H1 (cell line): ENCODE data around the gene PQBP1. TPM values are rescaled to one million over a fixed set of nuclear protein-coding genes. Genes with fewer than 3 reads are reported as not detected.

Source experiments
- CTCF ChIA-PET: fragments of 300-600 bp; sonication (Branson Sonifier 250); formaldehyde crosslinking; loops from one replicate; lab custom pipeline; 2021; ENCODE audit not compliant: partially characterized antibody; lab: Charles Lee
- POLR2A ChIA-PET: fragments of 300-600 bp; sonication (Branson Sonifier 250); formaldehyde crosslinking; loops from one replicate; lab custom pipeline; 2021; ENCODE audit warnings: inconsistent platforms; ENCODE audit not compliant: partially characterized antibody; lab: Charles Lee
- DNase-seq, 2 experiments: peaks; one replicate each; pipeline versions ENCODE4 v3.0.0 to v3.0.0-alpha.2; 2010 to 2022; ENCODE audit warnings: low spot score in 2 of 2, low read depth in 1 of 2, mixed read lengths in 1 of 2
- FAIRE-seq: peaks from 2 replicates; lab custom pipeline; 2011; peaks lifted over from hg19 to GRCh38; lab: Jason Lieb, UNC
- H2AFZ ChIP-seq: 2 replicates; pipeline ENCODE4 v1.8.1; 2012; ENCODE audit warnings: low read length, inconsistent platforms
- H2AK5ac ChIP-seq: 2 replicates; pipeline ENCODE4 v1.6.1; 2013; ENCODE audit warnings: low read depth, low read length
- H2BK120ac ChIP-seq: replicated peaks from 2 replicates; pipeline ENCODE3; 2013; ENCODE audit warnings: low read depth, low read length, inconsistent platforms
- H2BK12ac ChIP-seq: 2 replicates; pipeline ENCODE4 v1.6.1; 2013; ENCODE audit warnings: low read depth, low read length
- H2BK15ac ChIP-seq: 2 replicates; pipeline ENCODE4 v1.6.1; 2013; ENCODE audit warnings: low read length
- H2BK20ac ChIP-seq: 2 replicates; pipeline ENCODE4 v1.6.1; 2013; ENCODE audit warnings: low read length
- H2BK5ac ChIP-seq: 2 replicates; pipeline ENCODE4 v1.6.1; 2013; ENCODE audit warnings: low read depth, low read length
- H3K14ac ChIP-seq: 2 replicates; pipeline ENCODE4 v1.6.1; 2013; ENCODE audit warnings: inconsistent platforms; ENCODE audit not compliant: insufficient read length
- H3K18ac ChIP-seq: 2 replicates; pipeline ENCODE4 v1.6.1; 2013; ENCODE audit warnings: low read length; ENCODE audit errors: extremely low read depth
- H3K23ac ChIP-seq: 2 replicates; pipeline ENCODE4 v1.6.1; 2013; ENCODE audit warnings: inconsistent platforms; ENCODE audit not compliant: insufficient read length
- H3K23me2 ChIP-seq: 2 replicates; pipeline ENCODE4 v1.6.1; 2013; ENCODE audit warnings: low read depth, low read length
- H3K27ac ChIP-seq: 2 replicates; pipeline ENCODE4 v1.6.1; 2011; ENCODE audit warnings: low read depth, low read length, inconsistent platforms
- H3K27me3 ChIP-seq, 4 experiments: replicated peaks in 1 of 4; 1 replicate in 1 of 4; 2 replicates in 3 of 4; pipeline versions ENCODE4 v1.6.1 to v1.8.1; 2011 to 2013; ENCODE audit warnings: low read length in 3 of 4, mild to moderate bottlenecking in 3 of 4, inconsistent platforms in 2 of 4, mixed read lengths in 2 of 4, moderate library complexity in 1 of 4; ENCODE audit not compliant: control insufficient read depth in 3 of 4, insufficient read depth in 3 of 4; ENCODE audit errors: extremely low read depth in 1 of 4
- H3K36me3 ChIP-seq, 4 experiments: 2 replicates each; pipeline versions ENCODE4 v1.6.1 to v1.8.1; 2011 to 2013; ENCODE audit warnings: mild to moderate bottlenecking in 4 of 4, low read length in 3 of 4, moderate library complexity in 2 of 4, control low read depth in 1 of 4, inconsistent platforms in 1 of 4; ENCODE audit not compliant: insufficient read depth in 4 of 4, control insufficient read depth in 2 of 4
- H3K4ac ChIP-seq: replicated peaks from 2 replicates; pipeline ENCODE3; 2013; ENCODE audit warnings: low read length, low read depth, mixed read lengths, inconsistent platforms; ENCODE audit not compliant: insufficient read length
- H3K4me1 ChIP-seq, 4 experiments: replicated peaks in 1 of 4; 1 replicate in 1 of 4; 2 replicates in 3 of 4; pipeline versions ENCODE4 v1.6.1 to v1.8.1; 2011 to 2013; ENCODE audit warnings: low read length in 3 of 4, inconsistent platforms in 2 of 4, mixed read lengths in 1 of 4; ENCODE audit not compliant: insufficient read depth in 4 of 4, control insufficient read depth in 3 of 4
- H3K4me2 ChIP-seq, 2 experiments: 2 replicates each; pipeline versions ENCODE4 v1.6.1 to v1.8.1; 2011 to 2013; ENCODE audit warnings: low read depth in 2 of 2, low read length in 2 of 2, control low read depth in 1 of 2, inconsistent platforms in 1 of 2, mild to moderate bottlenecking in 1 of 2; ENCODE audit not compliant: insufficient read depth in 1 of 2
- H3K4me3 ChIP-seq, 4 experiments: fragments of 200-600, 300-600 bp in 1 of 4; sonication (generic), shearing (Covaris generic), sonication (Bioruptor Twin) in 1 of 4; 2 replicates each; pipeline versions ENCODE4 v1.5.1 to v1.8.1; 2011 to 2016; ENCODE audit warnings: low read length in 4 of 4, low read depth in 3 of 4, control low read depth in 2 of 4, inconsistent platforms in 2 of 4, mild to moderate bottlenecking in 2 of 4, mixed read lengths in 1 of 4, moderate library complexity in 1 of 4; ENCODE audit not compliant: insufficient read depth in 2 of 4; ENCODE audit errors: extremely low read depth in 1 of 4
- H3K56ac ChIP-seq: replicated peaks from 2 replicates; pipeline ENCODE3; 2013; ENCODE audit warnings: low read depth, mild to moderate bottlenecking, mixed read lengths, low read length, inconsistent platforms; ENCODE audit not compliant: insufficient read length
- H3K79me1 ChIP-seq: 2 replicates; pipeline ENCODE4 v1.6.1; 2013; ENCODE audit warnings: low read depth, low read length, control low read depth
- H3K79me2 ChIP-seq, 2 experiments: 2 replicates each; pipeline versions ENCODE4 v1.6.1 to v1.8.1; 2012 to 2013; ENCODE audit warnings: low read length in 2 of 2, mild to moderate bottlenecking in 2 of 2, inconsistent platforms in 1 of 2; ENCODE audit not compliant: insufficient read depth in 2 of 2, control insufficient read depth in 1 of 2
- H3K9ac ChIP-seq, 4 experiments: replicated peaks in 1 of 4; 1 replicate in 1 of 4; 2 replicates in 3 of 4; pipeline versions ENCODE4 v1.6.1 to v1.8.1; 2011 to 2013; ENCODE audit warnings: low read depth in 3 of 4, low read length in 3 of 4, control low read depth in 2 of 4, mild to moderate bottlenecking in 2 of 4, moderate library complexity in 2 of 4, inconsistent platforms in 1 of 4; ENCODE audit errors: extremely low read depth in 1 of 4
- H3K9me3 ChIP-seq, 2 experiments: 2 replicates each; pipeline versions ENCODE4 v1.6.1 to v1.8.1; 2012 to 2013; ENCODE audit warnings: mild to moderate bottlenecking in 2 of 2, moderate library complexity in 2 of 2, control low read depth in 1 of 2, inconsistent platforms in 1 of 2, low read depth in 1 of 2, low read length in 1 of 2, mixed read lengths in 1 of 2; ENCODE audit not compliant: insufficient read depth in 2 of 2
- H4K20me1 ChIP-seq, 2 experiments: replicated peaks in 1 of 2; 2 replicates each; pipeline versions ENCODE3 to v1.8.1; 2011 to 2013; ENCODE audit warnings: inconsistent platforms in 2 of 2, low read length in 2 of 2, mild to moderate bottlenecking in 1 of 2; ENCODE audit not compliant: insufficient read depth in 2 of 2, control insufficient read depth in 1 of 2
- H4K5ac ChIP-seq: 2 replicates; pipeline ENCODE4 v1.6.1; 2013; ENCODE audit warnings: low read length, low read depth, mixed read lengths, inconsistent platforms; ENCODE audit not compliant: insufficient read length
- H4K8ac ChIP-seq: 2 replicates; pipeline ENCODE4 v1.8.0; 2013; ENCODE audit warnings: mild to moderate bottlenecking, moderate library complexity, low read length, inconsistent platforms; ENCODE audit not compliant: insufficient read depth; ENCODE audit errors: extremely low read depth
- H4K91ac ChIP-seq: replicated peaks from 2 replicates; pipeline ENCODE3; 2013; ENCODE audit warnings: low read length, mixed read lengths, inconsistent platforms; ENCODE audit not compliant: insufficient read length
- WGBS, 2 experiments: shearing (Covaris generic) in 1 of 2; methylation state at CpG; one replicate each; pipeline versions ENCODE4 v1.1.6 to v1.1.7; 2013 to 2015; ENCODE audit warnings: low lambda C conversion rate in 2 of 2, mixed read lengths in 2 of 2, inconsistent platforms in 1 of 2, low coverage in 1 of 2, missing lambda C conversion rate in 1 of 2; ENCODE audit not compliant: insufficient replicate concordance in 2 of 2, insufficient coverage in 1 of 2, insufficient read length in 1 of 2; ENCODE audit errors: extremely low coverage in 1 of 2, missing lambda C conversion rate in 1 of 2; 5-methylcytosine and 5-hydroxymethylcytosine counted together
- polyA plus RNA-seq, 7 experiments: library from polyadenylated mRNA; depleted of rRNA in 3 of 7; stranded (reverse) in 5 of 7; unstranded in 2 of 7; fragments of >200 nt in 5 of 7; fragments of 200-250 nt in 2 of 7; gene quantifications; 1 replicate in 5 of 7; 2 replicates in 1 of 7; 4 replicates in 1 of 7; pipeline versions ENCODE4 v1.2.1 to v1.2.3, GENCODE V29; 2011 to 2013; ENCODE audit warnings: missing spikeins in 2 of 7, mixed read lengths in 2 of 7
- total RNA-seq: library from RNA; stranded (reverse); fragmentation: NEBNext Ultra II Directional; extraction: Animal tissue kit (Norgen Biotek cat#: 25700); gene quantifications from 2 replicates; pipeline ENCODE4 v1.2.1, GENCODE V29; 2021

PQBP1 gene
- total and polyA plus RNA-seq, 2 of the 8 experiments (the other 6 are each of a cell fraction or from before 2014, with no cell fraction given) = 91.7 to 95.9 TPM

DNA sequence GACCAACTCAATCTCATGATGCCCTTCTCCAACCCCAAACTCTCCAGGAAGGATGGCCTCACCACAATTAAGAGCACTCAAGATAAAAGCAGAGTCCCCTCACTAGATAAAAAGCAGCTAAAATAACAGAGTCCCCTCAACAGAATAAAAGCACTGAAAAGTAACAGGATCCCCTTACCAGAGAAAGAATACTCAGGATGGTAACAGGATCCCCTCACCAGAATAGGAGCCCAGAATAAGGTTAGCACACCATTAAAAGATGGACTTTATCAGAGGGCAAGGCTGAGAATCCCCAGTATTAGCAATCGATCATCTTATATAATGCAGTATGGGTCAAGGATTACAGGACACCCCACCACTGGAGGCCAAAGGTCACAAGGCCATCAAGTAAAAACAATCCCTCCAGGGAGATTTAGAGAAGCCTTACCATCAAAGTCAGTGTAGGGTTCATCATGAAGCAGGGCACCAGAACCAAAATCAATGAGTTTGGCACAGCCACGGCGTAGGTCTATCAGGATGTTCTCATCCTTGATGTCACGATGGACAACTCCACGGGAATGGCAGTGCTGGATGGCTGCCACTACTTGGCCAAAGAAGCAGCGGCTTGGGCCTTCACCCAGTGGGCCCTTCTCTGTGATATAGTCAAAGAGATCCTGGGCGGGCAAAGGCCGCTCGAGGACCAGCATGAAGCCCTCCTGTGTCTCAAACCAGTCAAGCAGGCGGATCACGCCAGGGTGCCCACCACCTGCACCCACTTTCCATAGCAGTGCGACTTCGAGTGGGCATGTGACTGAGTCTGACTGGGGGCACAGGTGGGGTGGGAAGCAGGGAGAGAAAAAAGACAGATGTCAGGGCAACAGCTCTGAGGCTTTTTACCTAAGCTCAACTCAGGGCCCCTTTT lies 17.1 kb downstream of the PQBP1 start:
- Histone ChIP-seq H3K23ac (no peak overlapping the region), H3K4me1 (peaks cover 2 to 6% (median 4%) of the 10 kb centered on the region in 4 experiments), H3K56ac (no peak overlapping the region), H3K4ac (no peak overlapping the region), H4K5ac (no peak overlapping the region), H3K4me2 (peak overlapping the region; percentile 11 to 71), H3K18ac (no peak overlapping the region), H4K8ac (no peak overlapping the region), H3K79me1 (no peaks in the 10 kb centered on the region; the same call in 1 of the 2 replicates), H2BK5ac (no peak overlapping the region), H2AK5ac (no peak overlapping the region), H3K9ac (no peak overlapping the region), H2BK12ac (no peak overlapping the region), H3K27ac (no peak overlapping the region), H3K14ac (no peak overlapping the region), H4K20me1 (peaks cover 14 to 24% of the 10 kb centered on the region in 2 experiments), H3K9me3 (no peaks in the 10 kb centered on the region; a peak in 1 of 4 replicates), H3K36me3 (peaks cover 11 to 35% (median 27%) of the 10 kb centered on the region in 4 experiments; a peak in 7 of 8 replicates), H2AFZ (no peak overlapping the region), H4K91ac (no peak overlapping the region), H3K79me2 (peaks cover 13 to 58% of the 10 kb centered on the region in 2 experiments), H2BK120ac (no peak overlapping the region), H3K23me2 (peaks cover 6% of the 10 kb centered on the region), H2BK15ac (no peak overlapping the region), H3K4me3 (peak overlapping the region in 1 of 4 experiments; percentile 48; a peak in 1 of 8 replicates), H3K27me3 (no peaks in the 10 kb centered on the region), H2BK20ac (no peak overlapping the region)
- FAIRE-seq = no peak
- no peak for DNase-seq
- 96% methylated on average over 11 of the region's 13 CpGs; no CpG with 5 or more reads in 1 of the 2 experiments for WGBS, 2 experiments
- POLR2A ChIA-PET = interaction anchor here (0.7 to 30.9 kb wide), 7 partner anchors 11 to 125 kb away, joined by 3 to 572 read pairs (median 4); partner anchors contain the start of genes PQBP1 and TIMM17B
- CTCF ChIA-PET = interaction anchor here (1.5 to 2.2 kb wide), 3 partner anchors 22 to 31 kb away, joined by 6 to 13 read pairs (median 12); no protein-coding TSS in a partner anchor
